Measurements from ENCODE around the gene PDSS2.

PDSS2 gene

GRCh38 chr6:107413966-107414645, 45.3 kb downstream of the PDSS2 start:
- Histone ChIP-seq H3K4me3 (ENCODE audit: low read depth, low read length) (no peak overlapping the region), H3K9me3 (ENCODE audit: severe bottlenecking) (no peaks in the 10 kb centered on the region), H3K36me3 (no peaks in the 10 kb centered on the region), H3K27me3 (ENCODE audit: insufficient read depth, low read depth, severe bottlenecking) (no peaks in the 10 kb centered on the region), H3K27ac (no peak overlapping the region)
- TF ChIP-seq CTCF (IDR thresholded peaks at IDR 0.05; ENCODE audit: low read depth, low read length), result no peak
- DNase-seq, result no peak

GRCh38 chr6:107411161-107411560, 48.2 kb downstream of the PDSS2 start:
- TF ChIP-seq CTCF (IDR thresholded peaks at IDR 0.05; ENCODE audit: low read depth, low read length), result no peak
- H3K9me3 ChIP-seq (ENCODE audit: severe bottlenecking), result no peaks in the 10 kb centered on the region
- H3K4me3 ChIP-seq (ENCODE audit: low read depth, low read length), result no peak overlapping the region
- H3K36me3 ChIP-seq, result no peaks in the 10 kb centered on the region
- H3K27ac ChIP-seq, result no peak overlapping the region
- no peaks in the 10 kb centered on the region for H3K27me3 ChIP-seq (ENCODE audit: insufficient read depth, low read depth, severe bottlenecking)
- no peak for DNase-seq

DNA sequence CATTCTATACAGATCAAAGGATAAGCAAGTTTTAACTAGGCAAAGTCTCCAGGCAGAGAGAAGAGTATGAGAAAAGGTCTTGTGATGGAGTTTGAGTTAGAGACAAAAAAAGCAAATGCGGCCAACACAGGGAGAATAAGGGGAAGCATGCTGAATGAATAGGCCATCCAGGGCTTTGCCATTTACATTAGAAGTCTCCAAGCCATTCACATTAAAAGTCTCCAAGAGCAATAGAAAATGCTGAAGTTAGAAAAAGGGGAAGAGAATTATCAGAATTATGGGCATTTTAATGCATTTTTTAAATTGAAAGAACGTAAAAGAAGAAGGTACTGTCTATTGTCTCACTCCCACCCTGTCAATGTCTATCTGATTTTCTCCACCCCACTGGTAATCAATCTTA, 49.4 kb downstream of the PDSS2 start:
- no peaks in the 10 kb centered on the region for H3K9me3 ChIP-seq (ENCODE audit: severe bottlenecking)
- no peak overlapping the region for H3K27ac ChIP-seq
- no peak for TF ChIP-seq CTCF (IDR thresholded peaks at IDR 0.05; ENCODE audit: low read depth, low read length)
- no peaks in the 10 kb centered on the region for H3K27me3 ChIP-seq (ENCODE audit: insufficient read depth, low read depth, severe bottlenecking)
- H3K4me3 ChIP-seq (ENCODE audit: low read depth, low read length), result no peak overlapping the region
- no peak for DNase-seq
- no peaks in the 10 kb centered on the region for H3K36me3 ChIP-seq

GRCh38 chr6:107408714-107409113, 50.6 kb downstream of the PDSS2 start:
- no peak overlapping the region for H3K27ac ChIP-seq
- TF ChIP-seq CTCF (IDR thresholded peaks at IDR 0.05; ENCODE audit: low read depth, low read length), result no peak
- H3K36me3 ChIP-seq, result no peaks in the 10 kb centered on the region
- no peak for DNase-seq
- H3K27me3 ChIP-seq (ENCODE audit: insufficient read depth, low read depth, severe bottlenecking), result no peaks in the 10 kb centered on the region
- H3K4me3 ChIP-seq (ENCODE audit: low read depth, low read length), result no peak overlapping the region
- no peaks in the 10 kb centered on the region for H3K9me3 ChIP-seq (ENCODE audit: severe bottlenecking)

- TF ChIP-seq CTCF (IDR thresholded peaks at IDR 0.05; ENCODE audit: low read depth, low read length), result no peak
- Histone ChIP-seq H3K4me3 (ENCODE audit: low read depth, low read length) (no peak overlapping the region), H3K27me3 (ENCODE audit: insufficient read depth, low read depth, severe bottlenecking) (no peaks in the 10 kb centered on the region), H3K9me3 (ENCODE audit: severe bottlenecking) (no peaks in the 10 kb centered on the region), H3K36me3 (no peaks in the 10 kb centered on the region), H3K27ac (no peak overlapping the region)
- no peak for DNase-seq
These were observed 54.4 kb downstream of the PDSS2 start for GRCh38 chr6:107405002-107405401.

GRCh38 chr6:107402533-107402932, 56.8 kb downstream of the PDSS2 start:
- TF ChIP-seq CTCF (IDR thresholded peaks at IDR 0.05; ENCODE audit: low read depth, low read length), result no peak
- no peak overlapping the region for H3K4me3 ChIP-seq (ENCODE audit: low read depth, low read length)
- no peaks in the 10 kb centered on the region for H3K9me3 ChIP-seq (ENCODE audit: severe bottlenecking)
- H3K27me3 ChIP-seq (ENCODE audit: insufficient read depth, low read depth, severe bottlenecking), result no peaks in the 10 kb centered on the region
- no peak overlapping the region for H3K27ac ChIP-seq
- DNase-seq, result no peak
- H3K36me3 ChIP-seq, result no peaks in the 10 kb centered on the region

All from WERI-Rb-1 (cell line).